Ovary (tissue), 9 donors: Measurements from ENCODE around the gene EPHB1. TPM values are rescaled to one million over a fixed set of nuclear protein-coding genes. Genes with fewer than 3 reads are reported as not detected.
"Not testable (repeated sequence)": the region's sequence is repeated elsewhere in the genome, so short reads cannot be mapped to it uniquely, and the experiment has no call there.

ENCODE experiments used
- DNase-seq, 5 donors: peaks; one replicate each; pipeline ENCODE4 v3.0.0-alpha.2; 2019 to 2020
- H3K27ac ChIP-seq, 2 donors: fragments of 200-600 bp; one replicate each; pipeline versions ENCODE4 v1.5.1 to v1.8.0; 2019 to 2022
- H3K27me3 ChIP-seq: fragments of 200-600 bp; one replicate; pipeline ENCODE4 v1.8.0; 2022
- H3K36me3 ChIP-seq: fragments of 200-600 bp; sonication (generic); one replicate; pipeline ENCODE4 v1.5.1; 2019
- H3K4me1 ChIP-seq: one replicate; pipeline ENCODE4 v1.8.1; 2013; ENCODE audit warnings: mild to moderate bottlenecking, moderate library complexity; ENCODE audit not compliant: insufficient read depth
- H3K4me3 ChIP-seq: fragments of 200-600 bp; sonication (generic); one replicate; pipeline ENCODE4 v1.5.1; 2017
- H3K9me3 ChIP-seq, 2 donors: fragments of 200-600 bp in 1 of 2; sonication (generic) in 1 of 2; one replicate each; pipeline versions ENCODE4 v1.5.1 to v1.8.1; 2013 to 2019; ENCODE audit warnings: mild to moderate bottlenecking in 1 of 2, moderate library complexity in 1 of 2
- EP300 ChIP-seq: sonication (generic); formaldehyde crosslinking; IDR thresholded peaks from one replicate; pipeline ENCODE4 v1.6.1; 2017; ENCODE audit warnings: antibody characterized with exemption
- POLR2A ChIP-seq: fragments of 450-650 bp; IDR thresholded peaks from one replicate; pipeline ENCODE4 v1.6.1; 2017; ENCODE audit warnings: antibody characterized with exemption, mild to moderate bottlenecking, moderate library complexity
- WGBS, 3 donors: extraction: QIAGEN DNeasy Blood & Tissue Kit in 1 of 3; methylation state at CpG; one replicate each; pipeline versions ENCODE4 v1.1.5 to v1.1.7; 2013 to 2017; 5-methylcytosine and 5-hydroxymethylcytosine counted together
- intact Hi-C, 4 donors: fragments of 100-400 bp; cut with DNase I; formaldehyde crosslinking; loops; one replicate each; pipeline versions ENCODE4 v1.11.0 to v1.15.1; 2022 to 2023
- polyA plus RNA-seq, 2 donors: library from polyadenylated mRNA; stranded (reverse); fragments of 200-250 nt in 1 of 2; fragments of 350-450 nt in 1 of 2; fragmentation: Illumina TruSeq in 1 of 2; extraction: RNeasy Lipid Tissue Mini Kit (QIAGEN cat#74804) in 1 of 2; gene quantifications; one replicate each; pipeline ENCODE4 v1.2.3, GENCODE V29; 2013 to 2014
- total RNA-seq, 7 donors: library from RNA; depleted of rRNA in 2 of 7; stranded (reverse); fragments of >200 nt in 2 of 7; fragmentation: NEBNext Ultra II Directional in 3 of 7; extraction: Animal tissue kit (Norgen Biotek cat#: 25700) in 3 of 7; gene quantifications; one replicate each; pipeline versions ENCODE4 v1.1.0 to v1.2.4, GENCODE V29; 2016 to 2023
- TF ChIP-seq, protein P1 (sequence below), 3 donors: fragments of 450-650 bp in 2 of 3; fragments of 200-600 bp in 1 of 3; IDR thresholded peaks; one replicate each; pipeline versions ENCODE4 v1.5.1 to v1.8.0; 2016 to 2022; ENCODE audit warnings: antibody characterized with exemption in 3 of 3, mild to moderate bottlenecking in 1 of 3
- donor health status: DM: no; HTN: no; CAD: no; lungs with moderate emphysema.
- donor health status: DM: no; HTN: no; CAD: no.
- donor health status: Bipolar disorder and iron deficiency.
- donor health status: DM: yes; HTN: yes; CAD: no.
- donor health status: DM: no; HTN: no; CAD: no.
- donor health status: DM: yes; HTN: yes; CAD: no.

The EPHB1 gene
- total and polyA plus RNA-seq, 9 donors = 0.25 to 2.7 (median 1.0) TPM

DNA sequence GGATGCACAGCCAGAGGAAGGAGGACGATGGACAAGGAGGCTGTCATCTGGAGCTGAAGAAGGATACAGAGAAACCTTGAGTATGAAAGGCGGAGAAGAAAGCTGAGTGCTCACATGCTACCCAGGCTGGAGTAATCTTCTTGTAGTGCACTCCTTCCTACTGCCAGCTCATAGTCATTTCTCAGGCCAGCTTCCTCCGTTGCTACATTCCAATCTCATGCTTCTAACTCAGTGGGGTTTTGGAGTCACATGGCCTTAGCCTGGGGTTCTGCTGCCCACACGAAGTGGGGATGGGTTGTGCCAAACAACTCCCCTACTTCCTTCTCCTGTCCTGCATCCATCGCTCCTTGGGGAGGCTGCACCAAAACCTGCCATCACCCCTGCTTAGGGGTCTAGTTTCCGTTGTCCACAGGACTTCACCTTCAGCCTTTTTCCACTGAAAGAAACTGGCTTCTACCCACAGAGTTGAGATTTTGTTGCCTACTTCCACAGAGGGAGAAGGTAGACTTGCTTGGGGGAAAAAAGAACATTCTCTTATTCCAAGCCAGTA, 239.9 kb downstream of the EPHB1 start:
- Histone ChIP-seq H3K9me3 (no peaks in the 10 kb centered on the region), H3K4me1 (no peaks in the 10 kb centered on the region), H3K27me3 (no peaks in the 10 kb centered on the region), H3K4me3 (no peak overlapping the region), H3K36me3 (no peaks in the 10 kb centered on the region), H3K27ac (no peak overlapping the region)
- WGBS, 3 donors = 67 to 71% (median 70%) methylated on average over 6 of the region's 6 CpGs
- DNase-seq = no peak
- intact Hi-C loops = no loop called here
- TF ChIP-seq, protein P1, sequence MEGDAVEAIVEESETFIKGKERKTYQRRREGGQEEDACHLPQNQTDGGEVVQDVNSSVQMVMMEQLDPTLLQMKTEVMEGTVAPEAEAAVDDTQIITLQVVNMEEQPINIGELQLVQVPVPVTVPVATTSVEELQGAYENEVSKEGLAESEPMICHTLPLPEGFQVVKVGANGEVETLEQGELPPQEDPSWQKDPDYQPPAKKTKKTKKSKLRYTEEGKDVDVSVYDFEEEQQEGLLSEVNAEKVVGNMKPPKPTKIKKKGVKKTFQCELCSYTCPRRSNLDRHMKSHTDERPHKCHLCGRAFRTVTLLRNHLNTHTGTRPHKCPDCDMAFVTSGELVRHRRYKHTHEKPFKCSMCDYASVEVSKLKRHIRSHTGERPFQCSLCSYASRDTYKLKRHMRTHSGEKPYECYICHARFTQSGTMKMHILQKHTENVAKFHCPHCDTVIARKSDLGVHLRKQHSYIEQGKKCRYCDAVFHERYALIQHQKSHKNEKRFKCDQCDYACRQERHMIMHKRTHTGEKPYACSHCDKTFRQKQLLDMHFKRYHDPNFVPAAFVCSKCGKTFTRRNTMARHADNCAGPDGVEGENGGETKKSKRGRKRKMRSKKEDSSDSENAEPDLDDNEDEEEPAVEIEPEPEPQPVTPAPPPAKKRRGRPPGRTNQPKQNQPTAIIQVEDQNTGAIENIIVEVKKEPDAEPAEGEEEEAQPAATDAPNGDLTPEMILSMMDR (IDR thresholded peaks at IDR 0.05) = no peak
- no peak for TF ChIP-seq POLR2A
- TF ChIP-seq EP300 = no peak

DNA sequence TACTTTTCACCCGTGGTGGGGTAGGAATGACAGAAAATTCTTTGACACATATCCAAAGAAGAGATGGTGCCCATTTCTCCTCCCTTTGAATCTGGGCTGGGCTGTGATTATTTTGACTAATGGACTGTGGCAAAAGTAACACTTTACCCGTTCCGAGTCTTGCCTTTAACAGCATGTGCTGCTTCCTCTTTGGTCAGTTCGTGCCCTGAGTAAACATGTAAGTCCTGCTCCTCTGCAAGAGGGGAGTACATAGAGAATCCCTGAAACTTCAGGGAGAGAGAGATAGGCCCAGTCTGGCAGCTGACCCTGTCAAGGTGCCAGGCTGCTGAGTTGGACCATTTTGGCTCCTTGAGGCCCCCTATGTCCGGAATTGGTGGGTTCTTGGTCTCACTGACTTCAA, 243.1 kb downstream of the EPHB1 start:
- H3K36me3 ChIP-seq = no peaks in the 10 kb centered on the region
- H3K4me1 ChIP-seq = no peaks in the 10 kb centered on the region
- no peak overlapping the region for H3K27ac ChIP-seq
- 69 to 75% (median 71%) methylated on average over 5 of the region's 5 CpGs for WGBS, 3 donors
- H3K9me3 ChIP-seq = no peaks in the 10 kb centered on the region
- intact Hi-C loops = no loop called here
- H3K27me3 ChIP-seq = no peaks in the 10 kb centered on the region
- no peak overlapping the region for H3K4me3 ChIP-seq
- no peak for DNase-seq
- TF ChIP-seq EP300 = no peak
- no peak for TF ChIP-seq POLR2A
- TF ChIP-seq, protein P1 (IDR thresholded peaks at IDR 0.05) = no peak

DNA sequence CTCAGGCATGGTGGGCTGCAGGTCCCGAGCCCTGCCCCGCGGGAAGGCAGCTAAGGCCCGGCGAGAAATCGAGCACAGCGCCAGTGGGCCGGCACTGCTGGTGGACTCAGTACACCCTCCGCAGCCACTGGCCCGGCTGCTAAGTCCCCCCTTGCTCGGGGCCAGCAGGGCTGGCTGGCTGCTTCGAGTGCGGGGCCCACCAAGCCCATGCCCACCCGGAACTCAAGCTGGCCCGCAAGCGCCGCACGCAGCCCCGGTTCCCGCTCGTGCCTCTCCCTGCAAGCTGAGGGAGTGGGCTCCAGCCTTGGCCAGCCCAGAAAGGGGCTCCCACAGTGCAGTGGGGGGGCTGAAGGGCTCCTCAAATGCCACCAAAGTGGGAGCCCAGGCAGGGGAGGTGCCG, 244.5 kb downstream of the EPHB1 start:
- H3K4me1 ChIP-seq, H3K27ac ChIP-seq, H3K36me3 ChIP-seq, DNase-seq, H3K9me3 ChIP-seq, H3K4me3 ChIP-seq, H3K27me3 ChIP-seq, intact Hi-C loops: not testable (repeated sequence)
- WGBS, 3 donors = 96% methylated on average over 16 to 22 of the region's 22 CpGs

DNA sequence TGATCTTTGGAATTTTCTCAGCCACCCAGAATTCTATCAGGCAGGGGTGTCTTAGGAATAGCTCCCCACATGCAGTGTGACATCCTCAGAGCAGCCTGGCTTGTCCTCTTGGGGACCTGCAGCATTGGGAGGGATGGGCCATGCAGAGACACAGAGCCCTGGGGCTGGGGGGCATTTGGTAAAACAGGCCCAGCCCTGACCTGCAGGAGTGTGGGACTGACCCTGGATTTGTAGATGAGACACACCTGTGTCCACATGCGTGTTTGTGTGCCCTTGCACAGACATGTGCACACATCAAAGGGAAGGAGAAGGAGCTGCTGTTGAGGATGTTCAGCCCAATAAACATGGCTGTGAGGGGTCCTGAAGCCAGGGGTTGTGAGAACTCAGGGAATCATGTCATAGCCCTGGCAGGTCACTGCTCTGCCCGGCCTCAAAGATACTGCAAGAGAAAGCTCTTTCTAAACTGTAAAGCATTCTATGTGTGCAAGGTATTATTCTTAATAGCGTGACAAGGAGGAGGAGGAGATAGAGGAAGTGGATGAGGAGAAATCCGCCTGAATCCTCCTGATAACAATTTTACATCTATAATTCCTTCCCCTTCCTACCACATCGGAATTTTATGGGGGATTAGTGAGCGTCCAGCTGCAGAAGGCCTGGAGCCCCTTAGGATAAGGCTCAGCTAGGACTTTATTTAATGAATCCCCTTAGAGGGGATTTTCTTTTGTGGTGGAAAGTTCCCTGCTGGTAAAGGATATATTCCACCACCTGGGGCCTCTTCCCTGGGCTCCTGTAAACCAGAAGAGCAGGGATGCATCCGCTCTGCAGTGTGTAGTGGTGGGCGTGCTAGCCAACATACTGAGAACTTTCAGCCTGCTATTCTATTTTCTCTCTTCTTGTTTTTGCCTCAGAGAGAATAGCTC, 245.5 kb downstream of the EPHB1 start:
- H3K27ac ChIP-seq = no peak overlapping the region
- H3K4me1 ChIP-seq = no peaks in the 10 kb centered on the region
- H3K27me3 ChIP-seq = no peaks in the 10 kb centered on the region
- H3K4me3 ChIP-seq = no peak overlapping the region
- DNase-seq = no peak
- WGBS, 3 donors = 55 to 70% (median 65%) methylated on average over 8 of the region's 8 CpGs
- TF ChIP-seq, protein P1 (IDR thresholded peaks at IDR 0.05) = no peak
- TF ChIP-seq EP300 (no peak), POLR2A (no peak)
- H3K9me3 ChIP-seq = no peaks in the 10 kb centered on the region
- intact Hi-C loops = no loop called here
- H3K36me3 ChIP-seq = no peaks in the 10 kb centered on the region

DNA sequence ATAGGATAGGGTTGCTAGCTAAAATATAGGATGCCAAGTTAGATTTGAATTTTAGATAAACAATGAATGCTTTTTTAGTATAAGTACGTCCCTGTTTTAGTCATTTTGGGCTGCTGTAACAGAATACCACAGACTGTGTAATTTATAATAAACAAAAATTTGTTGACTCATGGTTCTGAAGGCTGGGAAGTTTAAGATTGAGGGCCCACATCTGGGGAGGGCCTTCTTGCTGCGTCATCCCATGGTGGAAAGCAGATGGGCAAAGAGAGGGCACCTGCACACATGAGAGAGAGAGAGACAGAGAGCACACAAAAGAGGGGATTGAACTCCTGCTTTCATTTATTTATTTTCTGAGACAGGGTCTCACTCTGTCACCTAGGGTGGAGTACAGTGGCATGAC, 246.5 kb downstream of the EPHB1 start:
- 68 to 80% (median 79%) methylated on average over 2 of the region's 2 CpGs for WGBS, 3 donors
- Histone ChIP-seq H3K27me3 (no peaks in the 10 kb centered on the region), H3K9me3 (no peaks in the 10 kb centered on the region), H3K4me3 (no peak overlapping the region), H3K36me3 (no peaks in the 10 kb centered on the region), H3K4me1 (no peaks in the 10 kb centered on the region), H3K27ac (no peak overlapping the region)
- TF ChIP-seq EP300 = no peak
- no peak for TF ChIP-seq POLR2A
- TF ChIP-seq, protein P1 (IDR thresholded peaks at IDR 0.05) = no peak
- intact Hi-C loops = no loop called here
- no peak for DNase-seq
